ENCODE data around the gene MIDN.

DNA sequence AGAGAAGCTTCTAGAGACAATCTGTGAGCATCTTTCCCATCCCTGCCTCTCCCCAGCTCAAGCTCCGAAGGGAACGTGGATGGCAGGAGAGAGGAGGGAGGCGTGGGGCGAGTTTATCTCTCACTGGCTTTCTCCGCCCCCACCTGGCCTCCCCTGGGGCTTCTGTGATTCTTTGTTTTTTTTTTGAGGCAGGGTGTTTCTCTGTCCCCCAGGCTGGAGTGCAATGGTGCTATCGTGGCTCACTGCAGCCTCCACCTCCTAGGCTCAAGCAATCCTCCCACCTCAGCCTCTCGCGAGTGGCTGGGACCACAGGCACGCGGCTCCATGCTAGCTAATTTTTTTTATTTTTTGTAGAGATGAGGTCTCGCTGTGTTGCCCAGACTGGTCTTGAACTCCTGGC is 60.3 kb downstream of the MIDN start:
- no peak for TF ChIP-seq POLR2A (IDR thresholded peaks at IDR 0.05; ENCODE audit: low read depth, low read length)
- no peak for TF ChIP-seq POLR2AphosphoS5 (IDR thresholded peaks at IDR 0.05; ENCODE audit: low read depth, low read length)
- TF ChIP-seq TAF1 (IDR thresholded peaks at IDR 0.05; ENCODE audit: borderline replicate concordance, low read depth, low read length): no peak

Data from GM12892 (cell line).